Activated T-helper 1 cell treated with anti-CD3 and anti-CD28 coated beads, Interleukin-12 subunit alpha, Interleukin-12 subunit beta, Interleukin-2, Interleukin-4 antibody, amounts not matched to agents 30 ng/mL and 10 ng/mL and 1 ng/mL, durations not matched to agents 14 hours and 24 hours and 36 hours (primary cell): ENCODE measurements around the gene ALG2. TPM values are rescaled to one million over a fixed set of nuclear protein-coding genes. Genes with fewer than 3 reads are reported as not detected.

Experiments
- DNase-seq: peaks from one replicate; pipeline ENCODE4 v3.0.0; 2021; ENCODE audit warnings: low spot score
- H3K27ac Mint-ChIP-seq: one replicate; pipeline ENCODE4 v1.8.0; 2021; ENCODE audit warnings: mild to moderate bottlenecking, mixed read lengths
- H3K27me3 Mint-ChIP-seq: one replicate; pipeline ENCODE4 v1.8.0; 2022; ENCODE audit warnings: mild to moderate bottlenecking, moderate library complexity, mixed read lengths; ENCODE audit not compliant: insufficient read depth
- H3K36me3 Mint-ChIP-seq: one replicate; pipeline ENCODE4 v1.8.0; 2021; ENCODE audit warnings: low read depth, mixed read lengths
- H3K4me1 Mint-ChIP-seq: one replicate; pipeline ENCODE4 v1.8.0; 2021; ENCODE audit warnings: low read depth, mixed read lengths
- H3K4me3 Mint-ChIP-seq: one replicate; pipeline ENCODE4 v1.8.0; 2021; ENCODE audit warnings: mild to moderate bottlenecking, moderate library complexity, mixed read lengths
- H3K9me3 Mint-ChIP-seq: one replicate; pipeline ENCODE4 v1.8.0; 2021; ENCODE audit warnings: mixed read lengths
- intact Hi-C: fragments of 100-400 bp; cut with micrococcal nuclease; formaldehyde crosslinking; loops from one replicate; pipeline ENCODE4 v1.15.1; 2024
- total RNA-seq: library from RNA; stranded (reverse); gene quantifications from 2 replicates; pipeline ENCODE4 v1.2.3, GENCODE V29; 2022

Gene ALG2
- total RNA-seq, 1 donor from 2014 or later, result 39.7 TPM

DNA sequence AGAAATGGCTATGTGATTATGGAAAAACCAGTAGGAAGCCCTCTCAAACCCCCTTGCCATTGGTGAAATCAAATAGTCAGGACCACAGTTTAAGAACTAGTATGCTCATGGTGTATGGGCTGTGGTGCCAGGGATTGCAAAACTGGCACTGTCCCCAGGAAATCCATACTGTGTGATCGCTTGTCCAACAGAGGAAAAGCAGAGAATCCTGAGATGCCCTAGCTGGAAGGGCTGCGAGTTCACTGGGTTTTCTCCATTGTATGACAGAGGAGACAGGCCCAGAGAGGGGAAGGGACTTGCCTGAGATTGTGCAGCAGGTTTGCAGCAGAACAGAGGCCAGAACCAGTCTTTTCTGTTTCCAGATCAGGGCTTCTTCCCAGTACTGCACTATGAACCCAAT, 12.9 kb upstream of the ALG2 start:
- intact Hi-C loops, result loop anchor here (5.0 kb wide), 1 partner anchor 52 kb away; no protein-coding TSS in a partner anchor
- H3K9me3 Mint-ChIP-seq, result no peaks in the 10 kb centered on the region
- H3K4me3 Mint-ChIP-seq, result no peak overlapping the region
- H3K27ac Mint-ChIP-seq, result peak overlapping the region; percentile 59
- peaks cover 55% of the 10 kb centered on the region for H3K4me1 Mint-ChIP-seq
- DNase-seq, result no peak
- peaks cover 39% of the 10 kb centered on the region for H3K36me3 Mint-ChIP-seq
- no peaks in the 10 kb centered on the region for H3K27me3 Mint-ChIP-seq

DNA sequence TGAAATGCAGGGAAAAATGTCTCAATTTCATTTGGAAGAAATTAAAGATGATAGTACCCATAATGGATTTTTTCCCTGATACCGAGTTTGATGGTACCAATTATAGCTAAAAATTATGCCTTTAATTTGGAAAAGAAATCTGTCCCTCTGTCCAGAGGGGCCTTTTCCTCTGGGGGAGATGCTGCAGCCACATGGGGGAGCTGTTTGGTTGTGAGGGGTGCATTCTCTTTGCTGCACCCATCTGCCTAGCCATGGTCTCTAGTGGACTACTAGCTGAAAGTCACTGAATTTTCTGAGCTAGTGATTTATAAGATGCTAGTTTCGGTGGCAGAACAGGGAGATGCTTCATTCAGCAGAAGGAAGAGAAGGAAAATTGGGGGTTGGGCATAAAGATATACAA, 10.0 kb upstream of the ALG2 start:
- intact Hi-C loops, result loop anchor here (1.0 to 2.0 kb wide), 2 partner anchors 35 to 780 kb away; no protein-coding TSS in a partner anchor
- Mint-ChIP-seq H3K4me3 (no peak overlapping the region), H3K27me3 (no peaks in the 10 kb centered on the region), H3K36me3 (peaks cover 44% of the 10 kb centered on the region), H3K9me3 (no peaks in the 10 kb centered on the region), H3K4me1 (peaks cover 51% of the 10 kb centered on the region), H3K27ac (no peak overlapping the region)
- no peak for DNase-seq

DNA sequence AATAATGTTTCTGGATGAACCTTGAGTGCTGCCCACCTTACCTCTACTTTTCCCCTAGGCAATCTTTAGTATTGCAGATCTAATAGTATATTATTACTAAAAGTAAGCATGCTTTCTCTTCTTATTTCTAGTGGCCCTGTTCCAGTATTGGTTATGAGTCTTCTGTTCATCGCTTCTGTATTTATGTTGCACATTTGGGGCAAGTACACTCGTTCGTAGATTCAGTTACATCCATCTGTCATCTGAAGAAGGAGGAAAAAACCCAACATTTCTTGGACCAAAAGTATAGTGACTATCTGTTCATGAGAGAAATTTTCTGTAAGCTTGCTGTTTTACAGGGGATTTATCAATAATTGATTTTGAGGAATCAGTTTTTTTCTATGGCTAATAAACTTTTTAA, 8.5 kb upstream of the ALG2 start:
- no peak for DNase-seq
- H3K36me3 Mint-ChIP-seq, result peaks cover 50% of the 10 kb centered on the region
- no peak overlapping the region for H3K4me3 Mint-ChIP-seq
- H3K4me1 Mint-ChIP-seq, result peaks cover 40% of the 10 kb centered on the region
- H3K27ac Mint-ChIP-seq, result no peak overlapping the region
- H3K9me3 Mint-ChIP-seq, result no peaks in the 10 kb centered on the region
- intact Hi-C loops, result no loop called here
- no peaks in the 10 kb centered on the region for H3K27me3 Mint-ChIP-seq

DNA sequence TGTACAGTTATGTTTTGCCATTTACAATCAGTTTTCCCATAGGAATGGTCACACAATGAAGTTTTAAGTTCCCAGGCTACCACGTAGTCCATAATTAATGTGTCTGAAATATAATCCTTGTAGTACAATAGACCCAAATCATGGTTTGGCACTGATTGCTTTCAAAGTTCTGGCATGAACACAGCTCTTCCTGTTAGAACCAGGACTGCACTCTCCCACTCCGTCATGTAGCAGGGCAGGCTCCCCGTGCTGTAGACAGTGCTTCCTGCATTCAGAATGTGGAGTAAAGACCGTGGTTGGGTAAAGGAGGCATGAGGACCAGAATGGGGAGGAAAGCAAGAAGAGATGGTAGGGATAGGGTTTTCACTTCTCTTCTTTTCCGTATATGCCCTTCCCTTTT, 4.3 kb upstream of the ALG2 start:
- no peak overlapping the region for H3K4me3 Mint-ChIP-seq
- peaks cover 51% of the 10 kb centered on the region for H3K36me3 Mint-ChIP-seq
- DNase-seq, result no peak
- peaks cover 45% of the 10 kb centered on the region for H3K4me1 Mint-ChIP-seq
- peak overlapping the region; percentile 42 for H3K27ac Mint-ChIP-seq
- intact Hi-C loops, result loop anchor here (10.0 kb wide), 1 partner anchor 1111 kb away; the partner anchor contains the start of gene TRIM14
- H3K27me3 Mint-ChIP-seq, result no peaks in the 10 kb centered on the region
- H3K9me3 Mint-ChIP-seq, result no peaks in the 10 kb centered on the region

DNA sequence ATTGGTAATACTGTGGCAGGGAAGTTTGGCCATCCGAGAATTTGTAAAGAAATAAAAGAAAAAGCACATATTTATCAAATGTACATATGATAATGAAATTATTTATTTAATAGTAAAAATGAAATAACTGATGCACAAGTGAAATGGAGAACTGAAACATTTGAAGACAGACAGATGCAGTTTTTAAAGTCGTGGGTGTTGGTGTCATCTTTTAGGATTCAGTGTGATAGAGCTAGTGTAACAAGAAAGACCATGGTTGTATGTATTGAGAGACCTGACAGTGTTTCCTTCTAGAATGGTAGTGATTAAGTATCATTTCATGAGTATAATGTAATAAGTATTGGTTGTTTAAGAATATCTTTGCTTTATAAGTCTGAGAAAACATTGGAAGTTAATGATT, 2.7 kb upstream of the ALG2 start:
- peak overlapping the region; percentile 99 for H3K4me3 Mint-ChIP-seq
- H3K36me3 Mint-ChIP-seq, result peaks cover 51% of the 10 kb centered on the region
- intact Hi-C loops, result loop anchor here (5.0 to 10.0 kb wide), 3 partner anchors 1110 to 1373 kb away; partner anchors contain the start of genes TEX10 and TRIM14

DNA sequence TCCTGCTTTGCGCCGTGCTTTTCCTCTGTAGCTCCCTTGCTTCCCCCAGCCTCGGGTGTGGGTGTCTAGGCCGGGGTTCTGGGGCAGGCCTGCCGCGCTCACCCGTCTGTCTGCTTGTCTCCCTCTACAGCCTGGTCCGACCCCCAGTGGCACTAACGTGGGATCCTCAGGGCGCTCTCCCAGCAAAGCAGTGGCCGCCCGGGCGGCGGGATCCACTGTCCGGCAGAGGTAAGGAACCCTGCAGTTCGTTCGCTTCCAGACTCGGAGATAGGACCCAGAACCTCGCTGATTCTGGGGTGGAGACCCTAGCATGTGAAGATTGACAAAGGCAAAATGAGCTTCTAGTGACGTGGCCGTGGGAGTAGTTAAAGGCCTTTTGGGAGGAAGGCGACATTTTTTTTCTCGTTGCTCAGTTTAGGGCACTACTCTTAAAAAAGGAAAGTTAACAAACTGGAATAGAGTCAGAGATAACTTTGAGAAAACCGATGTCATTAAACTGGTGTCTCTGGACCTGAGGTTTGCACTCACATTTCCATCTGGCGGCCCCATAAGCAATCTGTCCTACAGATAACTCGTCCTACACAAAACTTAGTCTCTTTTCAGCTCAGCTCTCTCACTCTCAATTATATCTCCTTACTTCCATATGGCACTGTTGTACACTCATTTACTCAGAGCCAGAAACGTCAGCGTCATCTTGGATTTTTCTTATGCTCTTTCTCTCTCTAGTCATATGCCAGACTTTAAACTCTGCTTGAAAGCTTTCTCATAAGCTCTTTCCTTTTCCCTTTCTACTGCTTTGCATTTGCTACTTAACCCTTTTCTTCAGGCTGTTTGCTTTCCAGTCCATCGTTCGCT, 901 bp upstream of the ALG2 start:
- H3K4me3 Mint-ChIP-seq, result peak overlapping the region; percentile 99
- no peaks in the 10 kb centered on the region for H3K9me3 Mint-ChIP-seq
- no peaks in the 10 kb centered on the region for H3K27me3 Mint-ChIP-seq
- H3K27ac Mint-ChIP-seq, result peak overlapping the region; percentile 98
- peaks cover 59% of the 10 kb centered on the region for H3K4me1 Mint-ChIP-seq
- DNase-seq, result no peak
- intact Hi-C loops, result loop anchor here (1.0 to 10.0 kb wide), 10 partner anchors 14 to 1375 kb away; partner anchors contain the start of genes INVS, TEX10 and TRIM14
- H3K36me3 Mint-ChIP-seq, result peaks cover 53% of the 10 kb centered on the region

More for the DNA sequence above, 2.7 kb upstream of the ALG2 start:
- no peak for DNase-seq
- Mint-ChIP-seq H3K27me3 (no peaks in the 10 kb centered on the region), H3K27ac (no peak overlapping the region), H3K4me1 (peaks cover 52% of the 10 kb centered on the region), H3K9me3 (no peaks in the 10 kb centered on the region)

DNA sequence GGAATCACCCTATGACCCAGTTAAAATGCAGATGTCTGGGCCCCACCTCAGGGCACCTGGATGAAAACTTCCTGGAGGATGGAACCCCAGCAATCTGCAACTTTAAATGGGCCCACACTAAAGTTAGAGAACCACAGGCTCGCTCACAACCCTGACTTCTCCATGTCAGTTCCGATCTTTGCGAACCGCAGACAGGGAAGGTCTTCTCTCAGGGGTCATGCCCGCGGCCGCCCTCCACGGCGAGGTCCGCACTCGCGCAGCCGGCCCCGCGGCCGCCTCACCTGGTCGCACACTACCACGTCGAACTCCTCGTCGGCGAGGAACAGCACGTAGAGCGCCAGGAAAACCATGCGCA, 499 bp downstream of the ALG2 start:
- peaks cover 61% of the 10 kb centered on the region for H3K36me3 Mint-ChIP-seq
- no peaks in the 10 kb centered on the region for H3K9me3 Mint-ChIP-seq
- intact Hi-C loops, result loop anchor here (1.0 to 10.0 kb wide), 5 partner anchors 41 to 1376 kb away; partner anchors contain the start of genes TEX10, TGFBR1 and TRIM14

DNA sequence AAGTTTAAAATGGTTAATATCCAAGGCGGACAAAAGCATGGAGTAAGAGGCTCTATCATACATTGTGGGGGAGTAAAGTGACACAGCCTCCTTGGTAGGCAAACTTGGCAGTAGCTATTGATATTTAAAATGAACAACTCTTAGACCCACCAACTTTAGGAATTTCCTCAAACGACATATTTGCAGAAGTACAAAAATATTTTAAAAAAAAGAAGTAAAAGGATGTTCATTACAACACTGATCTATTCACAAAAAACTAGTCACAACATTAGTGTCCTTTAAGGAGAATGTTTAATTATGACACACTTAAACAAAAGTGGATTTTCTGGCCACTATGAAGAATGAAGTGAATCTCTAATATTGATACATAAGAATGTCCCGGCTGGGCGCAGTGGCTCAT, 1.7 kb downstream of the ALG2 start:
- no peak for DNase-seq
- Mint-ChIP-seq H3K9me3 (no peaks in the 10 kb centered on the region), H3K27me3 (no peaks in the 10 kb centered on the region), H3K4me1 (peaks cover 64% of the 10 kb centered on the region), H3K27ac (no peak overlapping the region), H3K36me3 (peaks cover 53% of the 10 kb centered on the region), H3K4me3 (peak overlapping the region; percentile 61)
- intact Hi-C loops, result loop anchor here (2.0 to 10.0 kb wide), 4 partner anchors 115 to 1377 kb away; partner anchors contain the start of genes TEX10, TGFBR1 and TRIM14

More for the DNA sequence above, 499 bp downstream of the ALG2 start:
- H3K27me3 Mint-ChIP-seq, result no peaks in the 10 kb centered on the region
- peaks cover 70% of the 10 kb centered on the region for H3K4me1 Mint-ChIP-seq
- H3K27ac Mint-ChIP-seq, result peak overlapping the region; percentile 88
- H3K4me3 Mint-ChIP-seq, result peak overlapping the region; percentile 99
- DNase-seq, result no peak

DNA sequence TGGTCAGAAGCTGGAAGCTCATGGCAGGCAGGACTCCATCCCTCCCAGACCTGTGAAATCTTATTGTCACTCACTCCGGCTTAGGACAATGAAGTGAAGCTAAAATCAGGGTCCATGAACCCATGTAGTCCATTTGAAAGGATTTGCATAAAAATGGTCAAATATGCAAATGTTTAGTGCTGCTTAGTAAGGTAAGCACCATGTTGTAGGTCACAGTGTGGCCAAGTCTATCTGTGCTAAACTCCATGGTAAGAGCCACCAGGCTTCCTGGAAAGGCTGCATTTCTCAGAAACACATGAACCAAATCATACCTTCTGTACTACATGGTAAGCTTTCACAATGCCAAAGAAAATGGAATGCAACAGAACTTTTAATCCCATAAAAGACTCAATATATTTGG, 5.7 kb downstream of the ALG2 start:
- H3K36me3 Mint-ChIP-seq, result peaks cover 45% of the 10 kb centered on the region
- no peak for DNase-seq
- no peak overlapping the region for H3K27ac Mint-ChIP-seq
- H3K27me3 Mint-ChIP-seq, result no peaks in the 10 kb centered on the region
- H3K4me3 Mint-ChIP-seq, result no peak overlapping the region
- intact Hi-C loops, result no loop called here
- peaks cover 46% of the 10 kb centered on the region for H3K4me1 Mint-ChIP-seq
- H3K9me3 Mint-ChIP-seq, result no peaks in the 10 kb centered on the region

DNA sequence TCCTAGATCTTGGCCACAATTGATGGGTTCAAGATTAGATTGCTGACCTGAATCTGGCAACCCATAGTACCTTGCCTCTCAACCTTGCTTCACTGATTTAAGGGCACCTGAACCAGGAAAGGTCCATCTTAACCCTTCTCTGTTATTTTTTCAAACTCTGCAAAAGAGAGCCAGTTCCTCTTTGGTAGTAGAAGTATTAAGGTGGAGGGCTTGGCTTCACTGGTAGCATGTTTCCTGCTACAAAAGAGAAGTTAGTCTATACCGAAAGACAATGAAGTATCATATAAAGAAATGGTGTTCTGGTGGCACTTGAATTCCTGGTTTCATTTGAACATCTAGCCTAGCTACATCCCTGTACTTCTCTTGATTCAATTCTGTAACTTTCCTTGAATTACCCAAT, 8.5 kb downstream of the ALG2 start:
- Mint-ChIP-seq H3K27ac (no peak overlapping the region), H3K27me3 (peaks cover 3% of the 10 kb centered on the region), H3K36me3 (peaks cover 27% of the 10 kb centered on the region), H3K4me3 (no peak overlapping the region), H3K4me1 (peaks cover 23% of the 10 kb centered on the region), H3K9me3 (peaks cover 3% of the 10 kb centered on the region)
- DNase-seq, result no peak
- intact Hi-C loops, result no loop called here

DNA sequence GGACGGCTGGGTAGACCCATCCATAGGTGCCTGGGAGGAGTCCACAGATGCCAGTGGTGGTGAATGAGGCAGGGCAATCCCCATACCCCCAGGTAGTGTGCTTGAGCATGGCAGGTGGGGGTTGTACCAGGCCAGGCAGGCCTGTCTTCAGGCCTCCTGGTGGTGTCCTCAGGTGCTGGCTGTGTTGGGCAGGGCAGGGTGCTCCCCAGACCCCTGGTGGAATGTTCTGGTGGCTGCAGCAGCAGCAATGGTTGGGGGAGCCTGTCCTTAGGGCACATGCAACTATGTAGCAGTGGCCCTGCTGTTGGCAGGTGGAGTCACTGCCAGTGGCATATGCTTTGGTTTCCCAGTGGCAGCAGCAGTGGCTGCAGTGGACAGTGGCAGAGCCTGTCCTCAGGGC, 10.0 kb downstream of the ALG2 start:
- no peak overlapping the region for H3K4me3 Mint-ChIP-seq
- no peak overlapping the region for H3K27ac Mint-ChIP-seq
- H3K4me1 Mint-ChIP-seq, result peaks cover 8% of the 10 kb centered on the region
- H3K36me3 Mint-ChIP-seq, result peaks cover 15% of the 10 kb centered on the region
- H3K9me3 Mint-ChIP-seq, result peaks cover 3% of the 10 kb centered on the region
- DNase-seq, result no peak
- intact Hi-C loops, result no loop called here
- H3K27me3 Mint-ChIP-seq, result peaks cover 13% of the 10 kb centered on the region

DNA sequence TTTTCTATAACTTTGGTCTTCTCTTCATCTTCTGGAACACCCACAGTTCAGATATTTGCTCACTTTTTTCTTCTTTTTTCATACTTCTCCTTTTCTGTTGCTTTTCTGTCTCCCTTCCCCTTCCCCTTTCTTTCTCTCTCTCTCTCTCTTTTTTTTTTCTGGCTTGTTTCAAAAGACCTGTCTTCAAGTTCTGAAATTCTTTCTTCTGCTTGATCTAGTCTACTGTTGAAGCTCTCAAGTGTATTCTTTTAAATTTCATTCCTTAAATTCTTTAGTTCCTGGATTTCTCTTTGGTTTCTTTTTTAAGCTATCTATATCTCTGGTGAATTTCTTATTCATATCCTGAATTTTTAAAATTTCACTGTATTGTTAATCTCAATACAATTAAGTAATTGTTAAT, 11.2 kb downstream of the ALG2 start:
- intact Hi-C loops, result no loop called here
- peaks cover 12% of the 10 kb centered on the region for H3K36me3 Mint-ChIP-seq
- H3K9me3 Mint-ChIP-seq, result peaks cover 3% of the 10 kb centered on the region

DNA sequence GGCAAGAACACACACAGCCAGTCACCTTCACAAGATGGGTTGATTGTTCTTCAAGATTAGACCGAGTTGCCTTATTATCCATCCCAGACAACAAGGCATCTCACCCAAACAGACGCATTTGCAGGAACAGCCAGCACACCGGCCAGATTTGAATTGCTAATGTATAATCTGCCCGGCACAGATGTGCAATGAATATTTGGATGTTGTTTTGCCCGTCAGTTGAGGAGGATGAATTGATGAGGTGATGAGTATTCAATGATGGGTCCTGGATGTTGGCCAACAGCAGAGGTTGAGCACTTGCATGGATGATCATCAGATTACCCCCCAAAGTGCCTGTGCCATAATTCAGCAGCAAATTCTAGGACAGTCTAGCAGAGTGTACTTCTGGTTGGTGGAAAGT, 20.1 kb downstream of the ALG2 start:
- Mint-ChIP-seq H3K27me3 (peaks cover 17% of the 10 kb centered on the region), H3K27ac (no peak overlapping the region), H3K9me3 (no peaks in the 10 kb centered on the region), H3K4me1 (peaks cover 8% of the 10 kb centered on the region), H3K36me3 (no peaks in the 10 kb centered on the region), H3K4me3 (no peak overlapping the region)
- no peak for DNase-seq
- intact Hi-C loops, result no loop called here

More for the DNA sequence above, 11.2 kb downstream of the ALG2 start:
- DNase-seq, result no peak
- Mint-ChIP-seq H3K4me3 (no peak overlapping the region), H3K4me1 (peaks cover 6% of the 10 kb centered on the region), H3K27ac (no peak overlapping the region), H3K27me3 (peaks cover 16% of the 10 kb centered on the region)
